ENCODE measurements around the gene CCNY.

GRCh38 chr10:35573796-35574195 lies 237.5 kb downstream of the CCNY start:
- TF ChIP-seq POLR2A (IDR thresholded peaks at IDR 0.05) (no peak), CTCF (IDR thresholded peaks at IDR 0.05) (no peak)

Data from suprapubic skin (tissue), 3 donors.